GM18868 (cell line): Measurements from ENCODE around the gene CENPP.
"Not testable (repeated sequence)": the region's sequence is repeated elsewhere in the genome, so short reads cannot be mapped to it uniquely, and the experiment has no call there.

Experiments
- ATAC-seq: cut with Tn5 transposase; IDR thresholded peaks from one replicate; pipeline ENCODE4 v1.9.1; 2021; ENCODE audit warnings: mild to moderate bottlenecking, moderate library complexity; ENCODE audit not compliant: unreplicated experiment

The CENPP gene

DNA sequence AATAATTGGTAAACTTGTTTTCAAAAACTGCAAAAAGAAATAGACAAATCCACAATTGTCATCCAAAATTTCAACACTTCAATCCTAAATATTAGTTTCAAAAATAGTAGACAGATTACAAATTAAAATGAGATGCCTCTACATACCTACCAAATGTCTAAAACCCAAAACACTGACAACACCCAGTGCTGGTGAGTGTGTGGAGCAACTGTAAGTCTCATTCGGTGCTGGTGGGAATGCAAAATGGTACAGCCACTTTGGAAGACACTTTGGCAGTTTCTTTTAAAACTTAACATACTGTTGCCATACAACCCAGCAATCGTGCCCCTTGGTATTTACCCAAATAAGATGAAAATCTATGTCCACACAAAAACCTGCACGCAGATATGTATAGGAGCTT lies 203.4 kb downstream of the CENPP start:
- no peak for ATAC-seq

DNA sequence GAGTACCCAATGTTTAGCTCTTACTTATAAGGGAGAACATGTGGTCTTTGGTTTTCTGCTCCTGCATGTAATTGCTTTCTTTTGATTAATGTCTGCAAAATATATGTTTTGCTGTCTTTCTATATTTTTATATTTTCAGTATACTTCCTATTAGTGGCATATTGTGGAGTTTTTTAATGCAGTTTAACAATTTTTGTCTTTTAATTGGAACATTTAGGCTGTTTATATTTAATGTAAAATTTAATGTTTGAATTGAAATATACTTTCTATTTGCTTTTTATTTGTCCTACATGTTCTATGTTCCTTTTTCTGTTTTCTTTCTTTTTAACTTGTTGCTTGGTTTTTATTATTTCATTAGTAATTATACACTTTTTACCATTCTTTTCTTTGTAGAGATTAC lies 205.1 kb downstream of the CENPP start:
- no peak for ATAC-seq

DNA sequence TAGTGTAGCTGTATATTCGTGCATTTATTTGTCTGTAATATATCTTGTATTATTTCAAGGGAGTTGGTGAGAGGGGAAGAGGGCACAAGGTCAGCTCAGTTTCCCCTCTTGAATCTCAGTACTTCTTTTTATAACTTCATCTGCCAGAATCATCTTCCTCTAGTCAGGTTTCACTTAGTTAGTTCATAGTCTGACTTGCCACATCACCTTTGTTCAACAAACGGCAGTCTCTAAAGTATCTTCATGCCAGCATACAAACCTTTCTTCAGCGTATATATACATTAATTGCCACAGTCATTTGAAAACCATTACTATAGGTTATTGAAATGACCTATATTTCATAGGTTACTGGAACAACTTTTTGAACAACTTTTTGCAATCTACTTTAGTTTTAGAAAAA lies 208.5 kb downstream of the CENPP start:
- ATAC-seq: peak; percentile 30

DNA sequence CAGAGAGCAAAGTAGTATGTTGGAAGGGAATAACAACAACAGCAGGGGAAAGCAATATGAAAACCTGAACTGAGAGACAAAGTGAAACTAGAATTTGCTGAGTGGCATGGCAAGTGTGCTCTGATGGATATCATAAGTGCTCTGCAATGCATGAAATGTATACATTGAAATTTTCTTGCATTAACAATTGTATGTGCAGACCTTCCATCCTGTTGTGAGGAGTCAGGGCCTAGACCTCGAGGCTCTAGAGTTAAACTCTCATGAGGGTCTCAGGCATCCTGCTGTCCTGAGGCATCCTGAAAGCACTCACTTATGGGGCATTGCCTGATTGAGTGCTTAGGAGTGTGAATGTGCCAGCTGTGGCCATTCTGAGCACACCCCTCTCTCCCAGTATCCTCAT lies 208.9 kb downstream of the CENPP start:
- peak; percentile 58 for ATAC-seq

DNA sequence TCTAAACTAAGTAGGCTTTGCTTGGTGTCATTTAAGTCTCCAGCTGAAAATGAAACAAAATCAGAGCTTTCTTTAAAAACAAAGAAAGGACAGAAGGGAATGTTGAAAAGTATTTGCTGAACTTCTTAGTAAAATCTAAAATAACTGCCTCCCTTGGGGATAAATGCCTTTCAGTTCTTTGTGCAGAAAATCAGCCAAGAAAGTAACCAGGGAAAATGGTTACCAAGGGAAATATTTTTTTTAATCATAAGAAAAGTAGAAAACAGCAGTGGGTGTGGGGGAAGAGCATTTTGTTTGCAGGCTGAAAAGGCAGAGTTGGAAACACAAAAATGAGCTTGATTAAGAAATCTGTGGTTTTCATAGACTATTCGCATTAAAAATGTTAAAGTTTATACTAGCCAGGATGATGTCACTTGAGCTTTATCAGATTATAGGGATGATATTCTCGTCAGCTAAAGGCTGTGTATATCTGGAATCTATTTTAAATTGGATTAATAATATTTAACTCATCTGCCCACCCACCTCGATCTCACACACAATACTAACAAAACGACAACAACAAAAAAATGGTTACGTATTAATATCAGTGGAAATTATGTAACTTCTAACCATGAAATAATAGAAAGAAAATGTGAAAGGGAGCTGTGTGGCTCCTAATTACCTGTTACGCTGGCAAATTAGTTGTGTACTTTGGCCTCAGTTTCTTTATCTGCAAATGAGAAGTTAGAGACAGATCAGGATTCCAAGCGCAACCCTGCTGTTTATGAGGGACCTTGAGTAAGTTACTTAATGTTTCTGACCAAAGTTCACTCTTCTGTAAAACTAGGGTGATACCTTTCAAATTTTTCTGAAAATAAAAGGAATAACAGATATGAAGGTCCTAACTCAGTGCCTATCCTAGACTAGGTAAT lies 210.4 kb downstream of the CENPP start, which contains the start of gene ECM2:
TSS of gene ECM2 (minus strand) at position 51 of the 911 bp plus-strand sequence. CDS start 13,124 bp downstream, outside the sequence.
- ATAC-seq: no peak

DNA sequence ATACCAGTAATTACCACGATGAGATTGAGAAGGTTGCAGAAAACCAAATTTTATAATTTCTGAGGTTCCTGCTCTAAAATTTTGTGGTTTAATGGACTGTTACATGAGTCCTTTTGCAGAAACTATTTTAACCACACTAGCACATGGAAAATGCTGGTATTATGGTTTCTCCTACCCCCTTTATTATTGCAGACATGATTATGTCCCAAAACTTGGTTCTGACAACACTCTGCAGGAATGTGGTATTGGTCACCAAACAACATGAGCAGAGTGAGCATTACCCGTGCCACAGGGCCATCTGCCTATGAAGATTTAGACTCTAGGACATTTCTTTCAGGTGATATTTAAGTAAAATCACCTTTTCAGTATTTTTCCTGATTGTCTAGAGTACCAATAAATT lies 212.8 kb downstream of the CENPP start:
- ATAC-seq: no peak

DNA sequence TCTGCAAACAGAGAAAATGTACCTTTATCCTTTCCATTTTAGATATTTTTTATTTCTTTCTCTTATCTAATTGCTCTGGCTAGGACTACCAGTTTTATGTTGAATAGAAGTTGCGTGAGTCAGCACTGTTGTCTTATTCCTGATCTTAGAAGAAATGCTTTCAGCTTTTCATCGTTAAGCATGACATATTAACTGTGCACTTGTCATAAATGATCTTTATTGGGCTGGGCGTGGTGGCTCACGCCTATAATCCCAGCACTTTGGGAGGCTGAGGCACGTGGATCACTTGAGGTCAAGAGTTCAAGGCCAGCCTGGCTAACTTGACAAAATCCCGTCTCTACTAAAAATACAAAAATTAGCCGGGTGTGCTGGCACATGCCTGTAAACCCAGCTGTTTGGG lies 218.2 kb downstream of the CENPP start:
- no peak for ATAC-seq

DNA sequence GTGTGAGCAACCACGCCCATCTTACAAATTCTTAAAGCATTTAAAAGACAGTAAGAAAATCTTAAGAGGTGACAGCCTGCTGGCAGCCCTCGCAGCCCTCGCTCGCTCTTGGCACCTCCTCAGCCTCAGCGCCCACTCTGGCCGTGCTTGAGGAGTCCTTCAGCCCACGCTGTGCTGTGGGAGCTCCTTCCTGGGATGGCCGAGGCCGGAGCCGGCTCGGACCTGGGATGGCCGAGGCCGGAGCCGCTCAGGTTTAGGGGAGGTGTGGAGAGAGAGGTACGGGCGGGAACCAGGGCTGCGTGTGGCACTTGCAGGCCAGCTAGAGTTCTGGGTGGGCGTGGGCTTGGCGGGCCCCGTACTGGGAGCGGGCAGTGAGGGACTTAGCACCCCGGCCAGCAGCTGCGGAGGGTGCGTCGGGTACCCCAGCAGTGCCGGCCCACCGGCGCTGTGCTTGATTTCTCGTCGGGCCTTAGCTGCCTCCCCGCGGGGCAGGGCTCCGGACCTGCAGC lies 219.3 kb downstream of the CENPP start:
- ATAC-seq: no peak

DNA sequence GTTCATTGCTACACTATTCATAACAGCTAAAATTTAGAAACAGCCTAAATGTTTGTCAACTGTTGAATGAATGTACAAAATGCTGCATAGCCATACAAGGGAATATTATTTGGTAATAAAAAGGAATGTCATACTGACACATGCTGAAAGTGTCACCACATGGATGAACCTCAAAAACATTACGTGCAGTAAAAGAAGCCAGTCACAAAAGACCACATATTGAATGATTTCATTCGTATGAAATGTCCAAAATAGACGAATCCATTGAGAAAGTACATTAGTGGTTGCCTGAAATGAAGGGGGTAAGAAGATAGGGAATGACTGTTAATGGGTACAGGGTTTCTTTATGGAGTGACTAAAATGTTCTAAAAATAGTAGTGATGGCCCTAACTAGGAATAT lies 221.6 kb downstream of the CENPP start:
- ATAC-seq: no peak

DNA sequence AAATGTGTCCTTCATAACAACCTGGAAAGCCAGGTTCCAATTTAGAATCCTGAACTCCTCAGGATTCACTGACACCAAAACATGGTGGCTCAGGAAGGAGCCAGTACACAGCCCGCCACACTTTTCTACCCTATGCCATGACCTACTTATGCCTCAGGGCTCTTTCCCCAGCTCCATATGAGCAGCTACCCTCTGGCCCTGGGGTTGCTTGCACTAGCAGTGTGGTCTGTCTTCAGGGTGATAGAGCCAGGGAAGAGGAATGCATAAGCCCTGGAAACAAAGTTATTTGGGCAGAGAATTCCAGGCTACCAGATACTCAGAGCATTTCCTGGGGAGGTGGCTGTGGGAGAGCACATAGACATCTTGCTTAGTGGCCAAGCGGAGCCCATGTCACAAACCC lies 225.0 kb downstream of the CENPP start:
- ATAC-seq: no peak

DNA sequence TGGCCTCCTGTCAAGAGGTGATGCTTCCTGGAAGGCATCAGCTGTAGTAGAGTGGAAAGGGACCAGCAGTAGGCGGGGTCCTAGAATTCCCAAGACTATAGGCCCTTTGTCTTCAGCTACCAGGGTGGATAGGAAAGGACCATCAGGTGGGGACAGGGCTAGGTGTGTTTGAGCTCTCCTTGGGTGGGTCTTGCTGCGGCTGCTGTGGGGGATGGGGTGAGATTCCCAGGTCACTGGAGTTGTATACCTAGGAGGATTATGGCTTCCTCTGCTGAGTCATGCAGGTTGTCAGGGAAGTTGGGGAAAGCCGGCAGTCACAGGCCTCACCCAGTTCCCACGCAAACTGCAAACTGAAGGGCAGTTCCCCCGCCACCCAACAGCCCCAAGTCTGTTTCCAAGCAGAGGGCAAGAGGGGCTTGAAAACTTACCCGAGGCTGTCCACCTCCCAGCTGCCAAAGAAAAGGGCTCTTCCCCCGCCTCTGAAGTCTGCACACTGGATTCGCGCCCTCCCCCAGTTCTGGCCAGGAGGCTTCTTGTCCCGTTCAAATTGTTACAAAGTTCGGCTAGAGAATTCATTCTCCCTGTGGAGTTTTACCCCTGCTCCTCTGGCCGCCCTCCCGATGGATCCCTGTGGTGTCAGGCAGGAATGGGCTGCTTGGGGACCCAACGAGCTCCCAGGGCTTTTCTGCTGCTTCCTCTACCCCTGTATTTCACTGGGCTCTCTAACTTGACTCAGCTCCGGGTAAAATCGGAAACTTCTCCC lies 233.0 kb downstream of the CENPP start:
- ATAC-seq: no peak

DNA sequence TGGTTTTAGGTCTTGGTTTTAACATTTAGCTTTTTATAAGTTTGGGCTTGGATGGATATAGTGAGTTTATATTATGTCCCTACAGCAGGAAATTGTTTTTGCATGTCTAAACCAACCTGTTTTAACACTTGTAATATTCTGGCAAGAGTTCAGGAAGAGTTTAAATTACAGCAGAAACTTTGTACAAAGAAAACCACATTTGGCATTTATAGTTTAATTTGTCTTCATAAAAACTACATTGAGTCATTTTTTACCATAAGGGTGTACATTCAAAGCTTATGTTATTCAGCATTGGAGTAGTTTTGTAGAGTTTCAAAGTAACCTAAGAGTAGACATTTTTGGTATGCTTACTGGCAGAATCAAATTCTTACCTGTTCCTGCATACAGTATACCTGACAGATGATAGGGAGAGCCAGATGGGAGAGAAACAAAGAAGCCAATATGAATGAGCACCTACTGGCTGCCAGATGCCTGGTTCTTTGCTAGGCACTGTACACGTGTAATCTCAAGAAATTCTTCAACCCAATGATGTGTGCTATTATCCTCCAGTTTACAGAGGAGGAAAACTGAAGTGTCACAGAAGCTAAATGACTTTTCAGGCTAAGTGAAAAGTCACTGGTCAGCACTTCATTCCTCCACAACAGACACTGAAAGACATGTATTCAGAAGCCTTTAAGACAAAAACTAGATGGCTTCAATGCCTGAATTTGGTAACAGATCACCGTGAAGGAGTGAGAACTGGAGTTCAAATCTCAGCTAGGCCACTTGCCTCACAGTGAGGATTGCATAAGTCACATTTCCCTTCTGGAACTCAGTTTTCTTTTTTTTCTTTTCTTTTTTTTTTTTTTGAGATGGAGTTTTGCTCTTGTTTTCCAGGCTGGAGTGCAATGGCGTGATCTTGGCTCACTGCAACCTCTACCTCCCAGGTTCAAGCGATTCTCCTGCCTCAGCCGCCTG lies 235.9 kb downstream of the CENPP start:
- ATAC-seq: no peak

DNA sequence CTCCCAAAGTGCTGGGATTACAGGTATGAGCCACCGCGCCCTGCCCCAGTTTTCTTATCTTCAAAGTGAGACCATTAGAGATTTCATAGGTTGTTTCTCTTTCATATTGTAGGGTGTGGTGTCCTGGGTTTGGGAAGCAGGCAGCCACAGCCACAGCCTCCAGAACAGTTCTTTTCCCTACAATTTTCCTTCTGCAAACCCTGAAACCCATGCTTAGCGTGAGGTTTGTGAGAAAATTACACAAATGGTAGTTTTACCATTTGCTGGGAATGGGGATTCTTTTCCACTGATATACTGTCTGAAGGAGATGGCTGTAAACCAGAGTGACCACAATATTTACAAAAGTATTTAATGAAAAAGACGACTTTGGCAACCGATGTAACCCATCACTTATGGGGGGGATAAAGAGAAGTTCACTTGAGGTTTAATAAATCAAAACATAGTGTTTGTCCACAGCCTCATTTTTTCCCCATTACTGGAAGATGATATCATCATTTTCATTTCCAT lies 236.8 kb downstream of the CENPP start:
- no peak for ATAC-seq

DNA sequence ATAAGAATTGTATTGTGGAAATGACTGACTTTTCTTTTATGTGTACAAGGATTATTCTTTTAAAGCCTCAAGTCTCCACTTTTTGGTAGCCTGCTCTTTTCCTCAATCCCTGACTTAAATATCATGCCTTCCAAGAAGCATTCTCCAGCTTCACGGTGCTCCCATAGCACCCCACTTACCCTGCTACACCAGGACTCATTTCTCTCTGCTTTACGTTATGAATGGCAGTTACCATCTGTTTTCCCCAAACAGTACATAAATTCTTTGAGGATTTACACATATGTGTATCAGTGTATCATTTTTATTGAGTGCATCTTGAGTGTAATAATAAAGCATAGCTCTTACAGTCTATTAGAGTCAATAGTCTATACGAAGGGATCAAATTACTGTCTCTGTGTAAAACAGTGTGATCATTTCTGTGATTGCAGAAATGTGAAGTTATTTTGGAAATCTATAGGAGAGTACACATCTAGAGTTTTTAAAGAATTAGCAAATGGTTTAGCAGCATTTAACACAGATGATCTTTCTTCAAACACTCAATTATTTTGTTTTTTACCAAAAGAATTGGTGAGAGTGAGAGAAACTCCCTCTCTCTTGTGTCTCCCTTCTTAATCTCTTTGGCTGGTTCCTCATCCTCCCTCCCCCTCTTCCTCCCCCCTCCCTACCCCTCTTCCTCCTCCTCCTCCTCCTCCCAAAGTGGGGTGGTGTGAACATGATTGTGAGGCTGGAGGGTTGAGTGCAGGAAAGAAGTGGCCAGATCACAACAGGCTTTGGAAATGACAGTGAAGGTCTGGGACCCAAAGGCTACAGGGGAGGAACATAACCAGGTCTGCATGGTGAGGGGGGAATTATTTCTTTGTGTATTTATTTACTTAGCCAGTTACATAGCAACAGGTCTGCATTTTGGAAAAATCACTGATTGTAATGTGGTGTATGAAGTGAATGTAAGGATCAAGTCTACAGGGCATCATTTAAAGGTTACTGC lies 237.7 kb downstream of the CENPP start:
- ATAC-seq: no peak

DNA sequence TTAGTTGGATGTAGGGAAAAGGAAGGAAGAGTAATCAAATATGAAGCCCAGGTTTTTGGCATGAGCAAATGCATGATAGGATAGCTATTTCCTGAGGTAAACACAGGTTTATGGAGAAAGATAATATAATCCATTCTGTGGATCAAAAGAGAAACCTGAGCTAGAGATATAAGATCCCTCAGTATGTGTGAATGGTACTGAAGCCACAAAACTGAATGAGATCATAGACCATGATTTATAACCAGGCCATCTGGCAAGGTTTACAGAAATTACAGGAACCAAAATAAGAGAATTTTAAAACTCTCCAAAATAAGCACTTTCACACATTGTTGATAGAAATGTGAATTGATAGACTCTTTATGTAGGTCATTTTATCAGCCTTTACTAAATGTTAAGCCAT lies 238.8 kb downstream of the CENPP start:
- no peak for ATAC-seq

DNA sequence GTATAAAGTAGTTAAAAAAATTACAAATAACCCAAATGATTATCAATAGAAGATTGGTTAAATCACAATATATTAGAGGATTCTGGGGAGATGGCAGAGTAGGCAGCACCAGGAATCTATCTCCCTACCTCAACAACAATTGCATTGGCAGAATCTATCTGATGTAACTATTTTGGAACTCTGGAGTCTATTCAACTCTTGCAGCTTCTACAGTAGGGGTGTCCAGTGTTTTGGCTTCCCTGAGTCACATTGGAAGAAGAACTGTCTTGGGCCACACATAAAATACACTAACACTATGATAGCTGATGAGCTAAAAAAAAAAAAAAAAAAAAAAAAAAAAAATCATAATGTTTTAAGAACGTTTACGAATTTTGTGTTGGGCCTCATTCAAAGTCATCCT lies 239.2 kb downstream of the CENPP start:
- ATAC-seq: no peak

DNA sequence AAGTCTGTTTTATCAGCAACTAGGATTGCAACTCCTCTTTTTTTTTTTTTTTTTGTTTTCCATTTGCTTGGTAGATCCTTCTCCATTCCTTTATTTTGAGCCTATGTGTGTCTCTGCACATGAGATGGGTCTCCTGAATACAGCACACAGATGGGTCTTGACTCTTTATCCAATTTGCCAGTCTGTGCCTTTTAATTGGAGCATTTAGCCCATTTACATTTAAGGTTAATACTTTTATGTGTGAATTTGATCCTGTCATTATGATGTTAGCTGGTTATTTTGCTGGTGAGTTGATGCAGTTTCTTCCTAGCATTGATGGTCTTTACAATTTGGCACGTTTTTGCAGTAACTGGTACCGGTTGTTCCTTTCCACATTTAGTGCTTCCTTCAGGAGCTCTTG lies 246.1 kb downstream of the CENPP start:
- ATAC-seq: not testable (repeated sequence)

DNA sequence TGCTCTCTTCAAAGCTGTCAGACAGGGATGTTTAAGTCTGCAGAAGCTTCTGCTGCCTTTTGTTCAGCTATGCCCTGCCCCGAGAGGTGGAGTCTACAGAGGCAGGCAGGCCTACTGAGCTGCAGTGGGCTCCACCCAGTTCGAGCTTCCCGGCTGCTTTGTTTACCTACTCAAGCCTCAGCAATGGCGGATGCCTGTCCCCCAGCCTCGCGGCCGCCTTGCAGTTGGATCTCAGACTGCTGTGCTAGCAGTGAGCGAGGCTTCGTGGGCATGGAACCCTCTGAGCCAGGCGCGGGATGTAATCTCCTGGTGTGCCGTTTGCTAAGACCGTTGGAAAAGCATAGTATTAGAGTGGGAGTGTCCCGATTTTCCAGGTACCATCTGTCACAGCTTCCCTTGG lies 247.9 kb downstream of the CENPP start:
- not testable (repeated sequence) for ATAC-seq

DNA sequence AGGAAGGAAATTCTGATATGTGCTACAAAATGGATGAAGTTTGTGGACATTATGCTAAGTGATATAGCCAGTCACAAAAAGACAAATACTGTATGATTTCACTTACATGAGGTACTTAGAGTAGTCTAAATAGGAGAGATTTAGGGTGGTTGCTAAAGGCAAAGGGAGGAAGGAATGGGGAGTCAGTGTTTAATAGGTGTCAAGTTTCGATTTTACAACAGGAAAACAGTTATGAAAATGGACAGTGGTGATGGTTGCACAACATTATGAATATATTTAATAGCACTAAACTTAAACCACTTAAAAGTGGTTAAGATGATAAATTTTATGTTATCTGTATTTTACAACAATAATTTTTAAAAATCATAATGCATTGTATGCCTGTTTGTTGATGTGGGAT lies 250.4 kb downstream of the CENPP start:
- no peak for ATAC-seq
